Liver (tissue), 9 donors: ENCODE data around the gene ST8SIA1. TPM values are rescaled to one million over a fixed set of nuclear protein-coding genes. Genes with fewer than 3 reads are reported as not detected.
A peak's percentile ranks its signal among the peaks of the same experiment; 100 is the strongest.

Source experiments
- DNase-seq: peaks from one replicate; pipeline ENCODE4 v3.0.0-alpha.2; 2017; ENCODE audit warnings: low spot score
- H3K27ac ChIP-seq, 2 donors: one replicate each; pipeline ENCODE4 v1.7.0; 2013; ENCODE audit warnings: inconsistent platforms in 2 of 2, low read length in 2 of 2, control low read depth in 1 of 2, low read depth in 1 of 2, mild to moderate bottlenecking in 1 of 2
- H3K27me3 ChIP-seq, 4 donors: one replicate each; pipeline versions ENCODE4 v1.6.1 to v1.7.0; 2013; ENCODE audit warnings: low read length in 3 of 4, inconsistent platforms in 1 of 4, mild to moderate bottlenecking in 1 of 4, moderate library complexity in 1 of 4; ENCODE audit not compliant: control insufficient read depth in 4 of 4, insufficient read depth in 4 of 4
- H3K36me3 ChIP-seq, 4 donors: one replicate each; pipeline versions ENCODE4 v1.6.1 to v1.7.0; 2013; ENCODE audit warnings: low read length in 3 of 4, mild to moderate bottlenecking in 3 of 4, low read depth in 1 of 4, moderate library complexity in 1 of 4; ENCODE audit not compliant: control insufficient read depth in 4 of 4, insufficient read depth in 3 of 4
- H3K4me1 ChIP-seq, 4 donors: one replicate each; pipeline versions ENCODE4 v1.6.1 to v1.7.0; 2013; ENCODE audit warnings: low read length in 3 of 4, mild to moderate bottlenecking in 3 of 4, moderate library complexity in 1 of 4; ENCODE audit not compliant: control insufficient read depth in 4 of 4, insufficient read depth in 4 of 4
- H3K4me3 ChIP-seq, 3 donors: one replicate each; pipeline versions ENCODE4 v1.6.1 to v1.7.0; 2013; ENCODE audit warnings: low read length in 3 of 3, control low read depth in 1 of 3, low read depth in 1 of 3, mild to moderate bottlenecking in 1 of 3
- H3K9ac ChIP-seq, 2 donors: one replicate each; pipeline ENCODE4 v1.7.0; 2013; ENCODE audit warnings: low read length in 2 of 2, mild to moderate bottlenecking in 2 of 2, moderate library complexity in 2 of 2, control low read depth in 1 of 2, low read depth in 1 of 2
- H3K9me3 ChIP-seq, 4 donors: one replicate each; pipeline versions ENCODE4 v1.6.1 to v1.7.0; 2013; ENCODE audit warnings: low read length in 3 of 4; ENCODE audit not compliant: control insufficient read depth in 4 of 4
- EGR1 ChIP-seq, 2 donors: IDR thresholded peaks; 2 replicates each; pipeline ENCODE4 v1.6.1; 2016 to 2018; ENCODE audit warnings: antibody characterized with exemption in 2 of 2, low read depth in 2 of 2
- FOXA1 ChIP-seq: IDR thresholded peaks from 2 replicates; pipeline ENCODE4 v1.6.1; 2016; ENCODE audit warnings: antibody characterized with exemption
- FOXA2 ChIP-seq: IDR thresholded peaks from 2 replicates; pipeline ENCODE4 v1.6.1; 2016; ENCODE audit warnings: antibody characterized with exemption
- JUND ChIP-seq, 2 donors: IDR thresholded peaks; 2 replicates each; pipeline ENCODE4 v1.6.1; 2016; ENCODE audit warnings: antibody characterized with exemption in 2 of 2
- RXRA ChIP-seq, 2 donors: IDR thresholded peaks; 2 replicates each; pipeline ENCODE4 v1.6.1; 2017 to 2018; ENCODE audit warnings: antibody characterized with exemption in 2 of 2, mild to moderate bottlenecking in 1 of 2
- SP1 ChIP-seq: IDR thresholded peaks from 2 replicates; pipeline ENCODE4 v1.6.1; 2018; ENCODE audit warnings: antibody characterized with exemption, mild to moderate bottlenecking
- WGBS: extraction: QIAGEN DNeasy Blood & Tissue Kit; methylation state at CpG from one replicate; pipeline ENCODE4 v1.1.7; 2013; 5-methylcytosine and 5-hydroxymethylcytosine counted together
- polyA plus RNA-seq, 2 donors: library from polyadenylated mRNA; stranded (reverse) in 1 of 2; unstranded in 1 of 2; fragments of 200-250 nt in 1 of 2; fragments of >200 nt in 1 of 2; fragmentation: Nextera tagmentation in 1 of 2; extraction: Ambion mirVana in 1 of 2; gene quantifications; one replicate each; pipeline versions ENCODE4 v1.2.1 to v1.2.3, GENCODE V29; 2013 to 2015
- total RNA-seq, 2 donors: library from RNA; depleted of rRNA; stranded (reverse); fragments of >200 nt; gene quantifications; one replicate each; pipeline ENCODE4 v1.2.3, GENCODE V29; 2014
- TF ChIP-seq, protein P1 (sequence below): IDR thresholded peaks from 2 replicates; pipeline ENCODE4 v1.6.1; 2016; ENCODE audit warnings: antibody characterized with exemption
- TF ChIP-seq, protein P2 (sequence below): IDR thresholded peaks from 2 replicates; pipeline ENCODE4 v1.6.1; 2016; ENCODE audit warnings: antibody characterized with exemption
- TF ChIP-seq, protein P3 (sequence below): IDR thresholded peaks from 2 replicates; pipeline ENCODE4 v1.6.1; 2016; ENCODE audit warnings: antibody characterized with exemption, mild to moderate bottlenecking
- donor health status: healthy.
- donor health status: healthy.
- donor health status: healthy.
- donor health status: healthy.
- donor health status: healthy.

The ST8SIA1 gene
- total and polyA plus RNA-seq, 4 donors, result 0.02 to 1.0 (median 0.17) TPM; not detected in 1

GRCh38 chr12:22360774-22361173 lies 26.3 kb upstream of the ST8SIA1 start:
- Histone ChIP-seq H3K9ac (no peak overlapping the region), H3K4me1 (no peaks in the 10 kb centered on the region), H3K27me3 (no peaks in the 10 kb centered on the region), H3K9me3 (no peaks in the 10 kb centered on the region), H3K4me3 (no peak overlapping the region), H3K36me3 (no peaks in the 10 kb centered on the region), H3K27ac (no peak overlapping the region)
- 69% methylated on average over 5 of the region's 5 CpGs for WGBS
- DNase-seq, result no peak
- TF ChIP-seq SP1, result no peak
- TF ChIP-seq, protein P1, sequence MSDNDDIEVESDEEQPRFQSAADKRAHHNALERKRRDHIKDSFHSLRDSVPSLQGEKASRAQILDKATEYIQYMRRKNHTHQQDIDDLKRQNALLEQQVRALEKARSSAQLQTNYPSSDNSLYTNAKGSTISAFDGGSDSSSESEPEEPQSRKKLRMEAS, result peak; percentile 27

DNA sequence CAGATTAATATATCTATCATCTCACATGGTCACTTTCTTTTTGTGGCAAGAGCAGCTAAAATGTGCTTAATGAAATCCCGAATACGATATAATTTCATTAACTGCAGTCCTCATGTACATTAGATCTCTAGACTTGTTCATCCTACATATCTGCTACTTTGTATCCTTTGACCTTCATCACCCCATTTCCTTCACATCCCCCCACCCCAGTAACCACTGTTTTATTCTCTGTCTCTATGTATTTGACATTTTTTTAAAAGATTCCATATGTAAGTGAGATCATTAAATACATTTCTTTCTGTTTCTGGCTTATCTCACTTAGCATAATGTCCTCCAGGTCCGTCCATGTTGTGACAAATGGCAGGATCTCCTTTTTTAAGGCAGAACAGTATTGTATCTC lies 23.0 kb upstream of the ST8SIA1 start:
- H3K9ac ChIP-seq, result no peak overlapping the region
- DNase-seq, result no peak
- peaks cover 0 to 3% (median 0%) of the 10 kb centered on the region in 4 donors for H3K27me3 ChIP-seq
- WGBS, result 90% methylated on average over 3 of the region's 3 CpGs
- H3K4me1 ChIP-seq, result no peaks in the 10 kb centered on the region
- no peaks in the 10 kb centered on the region for H3K36me3 ChIP-seq
- no peak overlapping the region for H3K4me3 ChIP-seq
- TF ChIP-seq, protein P1, result no peak
- no peak for TF ChIP-seq JUND (IDR thresholded peaks at IDR 0.05)
- TF ChIP-seq, protein P2, sequence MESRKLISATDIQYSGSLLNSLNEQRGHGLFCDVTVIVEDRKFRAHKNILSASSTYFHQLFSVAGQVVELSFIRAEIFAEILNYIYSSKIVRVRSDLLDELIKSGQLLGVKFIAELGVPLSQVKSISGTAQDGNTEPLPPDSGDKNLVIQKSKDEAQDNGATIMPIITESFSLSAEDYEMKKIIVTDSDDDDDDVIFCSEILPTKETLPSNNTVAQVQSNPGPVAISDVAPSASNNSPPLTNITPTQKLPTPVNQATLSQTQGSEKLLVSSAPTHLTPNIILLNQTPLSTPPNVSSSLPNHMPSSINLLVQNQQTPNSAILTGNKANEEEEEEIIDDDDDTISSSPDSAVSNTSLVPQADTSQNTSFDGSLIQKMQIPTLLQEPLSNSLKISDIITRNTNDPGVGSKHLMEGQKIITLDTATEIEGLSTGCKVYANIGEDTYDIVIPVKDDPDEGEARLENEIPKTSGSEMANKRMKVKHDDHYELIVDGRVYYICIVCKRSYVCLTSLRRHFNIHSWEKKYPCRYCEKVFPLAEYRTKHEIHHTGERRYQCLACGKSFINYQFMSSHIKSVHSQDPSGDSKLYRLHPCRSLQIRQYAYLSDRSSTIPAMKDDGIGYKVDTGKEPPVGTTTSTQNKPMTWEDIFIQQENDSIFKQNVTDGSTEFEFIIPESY, result no peak
- TF ChIP-seq, protein P3, sequence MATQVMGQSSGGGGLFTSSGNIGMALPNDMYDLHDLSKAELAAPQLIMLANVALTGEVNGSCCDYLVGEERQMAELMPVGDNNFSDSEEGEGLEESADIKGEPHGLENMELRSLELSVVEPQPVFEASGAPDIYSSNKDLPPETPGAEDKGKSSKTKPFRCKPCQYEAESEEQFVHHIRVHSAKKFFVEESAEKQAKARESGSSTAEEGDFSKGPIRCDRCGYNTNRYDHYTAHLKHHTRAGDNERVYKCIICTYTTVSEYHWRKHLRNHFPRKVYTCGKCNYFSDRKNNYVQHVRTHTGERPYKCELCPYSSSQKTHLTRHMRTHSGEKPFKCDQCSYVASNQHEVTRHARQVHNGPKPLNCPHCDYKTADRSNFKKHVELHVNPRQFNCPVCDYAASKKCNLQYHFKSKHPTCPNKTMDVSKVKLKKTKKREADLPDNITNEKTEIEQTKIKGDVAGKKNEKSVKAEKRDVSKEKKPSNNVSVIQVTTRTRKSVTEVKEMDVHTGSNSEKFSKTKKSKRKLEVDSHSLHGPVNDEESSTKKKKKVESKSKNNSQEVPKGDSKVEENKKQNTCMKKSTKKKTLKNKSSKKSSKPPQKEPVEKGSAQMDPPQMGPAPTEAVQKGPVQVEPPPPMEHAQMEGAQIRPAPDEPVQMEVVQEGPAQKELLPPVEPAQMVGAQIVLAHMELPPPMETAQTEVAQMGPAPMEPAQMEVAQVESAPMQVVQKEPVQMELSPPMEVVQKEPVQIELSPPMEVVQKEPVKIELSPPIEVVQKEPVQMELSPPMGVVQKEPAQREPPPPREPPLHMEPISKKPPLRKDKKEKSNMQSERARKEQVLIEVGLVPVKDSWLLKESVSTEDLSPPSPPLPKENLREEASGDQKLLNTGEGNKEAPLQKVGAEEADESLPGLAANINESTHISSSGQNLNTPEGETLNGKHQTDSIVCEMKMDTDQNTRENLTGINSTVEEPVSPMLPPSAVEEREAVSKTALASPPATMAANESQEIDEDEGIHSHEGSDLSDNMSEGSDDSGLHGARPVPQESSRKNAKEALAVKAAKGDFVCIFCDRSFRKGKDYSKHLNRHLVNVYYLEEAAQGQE, result no peak
- TF ChIP-seq FOXA2, result no peak
- no peak for TF ChIP-seq RXRA (IDR thresholded peaks at IDR 0.05)
- no peak overlapping the region for H3K27ac ChIP-seq
- H3K9me3 ChIP-seq, result no peaks in the 10 kb centered on the region

- H3K9ac ChIP-seq, result no peak overlapping the region
- no peak overlapping the region for H3K4me3 ChIP-seq
- DNase-seq, result no peak
- H3K36me3 ChIP-seq, result no peaks in the 10 kb centered on the region
- H3K9me3 ChIP-seq, result no peaks in the 10 kb centered on the region
- no peak overlapping the region for H3K27ac ChIP-seq
- WGBS, result 100% methylated on average over 1 of the region's 1 CpG
- no peak for TF ChIP-seq FOXA1
- TF ChIP-seq EGR1 (IDR thresholded peaks at IDR 0.05; ENCODE audit: low read depth in 2 of 2), result no peak
- TF ChIP-seq, protein P3, result no peak
- TF ChIP-seq, protein P1, result no peak
- no peaks in the 10 kb centered on the region for H3K4me1 ChIP-seq
- H3K27me3 ChIP-seq, result peaks cover 0 to 3% (median 0%) of the 10 kb centered on the region in 4 donors
These were observed 21.7 kb upstream of the ST8SIA1 start for GRCh38 chr12:22356231-22356630.
